Camera-type eye (tissue), 1 donor: ENCODE measurements around the gene SH3GLB1. TPM values are rescaled to one million over a fixed set of nuclear protein-coding genes. Genes with fewer than 3 reads are reported as not detected.

ENCODE experiments used
- total RNA-seq: library from RNA; depleted of rRNA; stranded (reverse); fragments of >200 nt; gene quantifications from one replicate; pipeline ENCODE4 v1.2.3, GENCODE V29; 2014

Gene SH3GLB1
- 97.4 TPM for total RNA-seq

GRCh38 chr1:86704458-86704971 is at the start of gene SH3GLB1:
Gene SH3GLB1 (plus strand): TSS chr1:86704576. CDS start chr1:86704900, 324 bp downstream.

Other genes starting within 250 kb of the SH3GLB1 start
- gene CLCA1, start 235.6 kb upstream of the SH3GLB1 start, total RNA-seq: not detected
- gene CLCA4, start 157.5 kb upstream of the SH3GLB1 start, total RNA-seq: not detected
- gene SELENOF, start 209.6 kb downstream of the SH3GLB1 start, total RNA-seq: 177 TPM
- 39.0 TPM for gene HS2ST1, start 210.1 kb downstream of the SH3GLB1 start, total RNA-seq